CD4-positive, alpha-beta T cell treated with Interleukin-4 for 1 hour (primary cell): Measurements from ENCODE around the gene IRF2BP2.
"Not testable (repeated sequence)": the region's sequence is repeated elsewhere in the genome, so short reads cannot be mapped to it uniquely, and the experiment has no call there.

Experiments
- DNase-seq, 2 donors: peaks; one replicate each; pipeline ENCODE4 v3.0.0-alpha.2; 2020 to 2022

Gene IRF2BP2

GRCh38 chr1:234600418-234601281 lies 9.3 kb downstream of the IRF2BP2 start:
- DNase-seq: peak in 1 of 2 donors; percentile 72

DNA sequence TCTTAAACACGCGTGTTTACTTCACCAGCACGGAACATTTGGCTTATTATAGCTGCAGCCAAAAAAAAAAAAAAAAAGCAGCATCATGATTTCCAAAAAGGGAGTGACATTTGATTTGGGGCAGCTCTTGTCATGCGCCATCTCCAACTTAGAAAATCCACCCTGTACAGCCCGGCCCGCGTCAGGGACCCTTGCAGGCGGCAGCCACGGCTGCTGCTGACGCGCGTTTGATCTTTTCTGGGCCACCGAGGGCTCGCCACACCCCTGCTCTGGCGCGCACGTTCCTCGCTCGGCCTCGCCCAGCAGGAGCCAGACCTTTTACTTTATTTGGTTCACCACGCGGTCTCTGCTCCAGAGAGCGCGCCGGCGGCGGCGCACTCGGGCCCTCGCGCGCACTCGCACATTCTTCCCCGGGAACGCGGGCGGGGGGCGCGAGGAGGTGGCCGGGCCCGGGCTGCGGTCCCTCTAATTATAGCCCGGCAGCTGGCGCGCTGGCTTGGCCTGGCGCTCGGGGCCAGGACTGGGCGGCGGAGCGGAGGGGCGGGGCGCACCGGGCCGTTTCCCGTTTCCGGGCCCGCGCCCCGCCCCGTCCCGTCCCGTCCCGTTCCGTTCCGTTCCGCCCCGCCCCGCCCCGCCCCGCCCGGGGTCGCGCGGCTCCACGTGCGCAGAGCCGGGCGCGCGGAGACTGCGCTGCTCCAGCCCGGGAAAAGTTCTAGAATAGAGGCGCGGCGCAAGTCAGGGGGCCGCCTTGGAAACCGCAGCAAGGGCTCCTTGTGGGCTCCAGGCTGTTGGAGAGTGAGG lies 10.2 kb downstream of the IRF2BP2 start:
- peak; percentile 75 to 80 for DNase-seq

DNA sequence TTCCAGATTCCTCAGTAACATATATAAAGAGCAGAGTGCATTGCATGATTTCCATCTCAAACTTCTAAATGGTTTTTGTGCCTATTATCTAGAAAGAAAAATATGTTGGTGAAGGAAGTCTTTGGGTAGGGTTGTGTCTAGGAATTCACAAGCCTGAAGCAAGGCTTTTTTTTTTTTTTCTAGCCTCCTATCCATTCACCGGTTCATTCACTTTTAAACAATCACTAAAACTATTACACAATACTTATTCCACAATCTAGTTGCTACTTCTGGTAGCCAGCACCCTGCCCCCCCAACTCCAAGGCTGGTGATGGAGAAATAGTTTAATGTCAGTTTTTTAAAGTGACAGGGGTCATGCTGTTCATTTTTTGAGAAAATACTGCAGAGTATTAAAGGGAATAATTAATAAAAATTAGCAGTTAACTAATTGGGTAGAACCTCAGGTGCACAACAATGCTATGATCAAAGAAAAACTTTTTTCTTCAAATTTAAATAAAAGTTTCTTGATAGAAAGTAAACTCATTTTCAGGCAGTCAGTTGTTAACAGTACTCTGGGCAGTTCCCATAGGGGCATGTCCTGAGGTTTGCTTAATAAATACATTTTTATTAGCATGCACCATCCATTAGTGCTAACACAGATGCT lies 10.9 kb downstream of the IRF2BP2 start:
- peak in 1 of 2 donors; percentile 16 for DNase-seq

- DNase-seq: peak; percentile 77 to 82
These were observed 12.1 kb downstream of the IRF2BP2 start for GRCh38 chr1:234597894-234598293.

DNA sequence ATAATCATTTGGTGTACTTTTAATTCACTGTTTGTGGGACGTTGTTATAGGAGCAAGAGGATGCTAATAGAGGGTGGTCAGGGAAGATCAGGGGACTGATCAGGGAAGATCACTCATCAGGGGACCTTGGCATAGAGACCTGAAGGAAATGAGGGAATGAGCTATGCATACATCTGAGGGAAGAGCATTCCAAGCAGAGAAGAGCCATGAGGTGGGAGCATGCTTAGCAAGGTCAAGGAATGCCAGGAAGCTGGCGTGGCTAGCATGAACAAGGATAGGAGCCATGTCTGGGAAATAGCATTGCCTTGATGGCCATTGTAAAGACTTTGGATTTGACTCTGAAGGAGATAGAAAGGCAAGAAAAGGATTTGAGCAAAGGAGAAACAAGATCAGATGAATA lies 14.1 kb downstream of the IRF2BP2 start:
- DNase-seq: no peak

- DNase-seq: not testable (repeated sequence)
These were observed 15.4 kb downstream of the IRF2BP2 start for GRCh38 chr1:234594575-234594974.

DNA sequence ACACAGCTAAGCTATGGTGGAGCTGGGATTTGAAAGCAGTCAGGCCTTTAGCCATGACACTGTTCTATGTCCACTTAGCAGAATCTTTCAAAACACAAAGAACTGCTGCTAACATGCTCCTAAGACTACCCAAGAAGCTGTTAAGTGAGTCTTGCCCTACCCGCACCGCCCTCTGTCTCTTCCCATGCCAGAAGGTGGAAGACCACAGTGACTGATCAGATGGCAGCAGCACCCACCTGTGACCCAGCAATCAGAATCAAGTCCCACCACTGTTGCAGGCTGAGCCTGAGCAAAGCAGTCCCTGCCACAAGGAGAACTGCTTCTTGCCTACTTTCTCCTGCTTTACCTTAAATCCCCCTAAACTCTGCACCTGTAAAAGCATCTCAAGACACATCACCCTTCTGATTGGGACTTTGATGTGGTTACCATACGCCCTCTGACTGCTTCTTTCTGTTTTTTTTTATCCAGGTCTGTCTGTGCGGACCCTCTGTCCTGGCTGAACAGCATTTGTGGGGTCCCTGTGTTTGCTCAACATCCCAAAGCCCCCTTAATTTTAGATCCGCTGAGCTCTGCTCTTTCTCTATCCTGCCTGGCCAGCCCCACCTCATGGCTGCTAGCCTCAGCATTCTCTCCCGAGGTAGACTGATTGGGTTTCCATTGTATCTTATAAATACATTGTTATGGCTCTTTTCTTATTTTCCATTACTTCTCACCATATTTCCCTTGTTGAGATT lies 16.0 kb downstream of the IRF2BP2 start:
- no peak for DNase-seq

- no peak for DNase-seq
These were observed 16.9 kb downstream of the IRF2BP2 start for GRCh38 chr1:234593109-234593508.

- no peak for DNase-seq
These were observed 17.7 kb downstream of the IRF2BP2 start for GRCh38 chr1:234592240-234592639.

DNA sequence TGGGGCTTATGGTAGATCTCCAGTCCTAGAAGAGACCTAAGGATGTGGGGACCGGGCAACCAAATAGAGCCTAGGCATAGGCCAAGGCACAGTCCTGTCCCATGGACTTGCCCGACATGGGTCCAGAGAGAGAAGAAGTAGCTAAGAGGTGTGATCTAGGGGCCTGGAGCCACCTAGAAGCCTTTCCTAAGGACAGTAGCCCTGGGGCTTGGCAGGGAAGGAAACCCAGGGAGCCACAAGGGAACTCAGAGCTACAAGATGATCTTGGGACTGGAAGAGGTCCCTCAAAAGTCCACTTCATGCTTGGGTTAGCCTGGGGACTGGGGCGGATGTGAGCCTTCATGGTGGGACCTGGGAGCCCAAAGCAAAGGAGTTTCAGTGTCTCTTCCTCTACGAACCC lies 18.8 kb downstream of the IRF2BP2 start:
- DNase-seq: no peak

DNA sequence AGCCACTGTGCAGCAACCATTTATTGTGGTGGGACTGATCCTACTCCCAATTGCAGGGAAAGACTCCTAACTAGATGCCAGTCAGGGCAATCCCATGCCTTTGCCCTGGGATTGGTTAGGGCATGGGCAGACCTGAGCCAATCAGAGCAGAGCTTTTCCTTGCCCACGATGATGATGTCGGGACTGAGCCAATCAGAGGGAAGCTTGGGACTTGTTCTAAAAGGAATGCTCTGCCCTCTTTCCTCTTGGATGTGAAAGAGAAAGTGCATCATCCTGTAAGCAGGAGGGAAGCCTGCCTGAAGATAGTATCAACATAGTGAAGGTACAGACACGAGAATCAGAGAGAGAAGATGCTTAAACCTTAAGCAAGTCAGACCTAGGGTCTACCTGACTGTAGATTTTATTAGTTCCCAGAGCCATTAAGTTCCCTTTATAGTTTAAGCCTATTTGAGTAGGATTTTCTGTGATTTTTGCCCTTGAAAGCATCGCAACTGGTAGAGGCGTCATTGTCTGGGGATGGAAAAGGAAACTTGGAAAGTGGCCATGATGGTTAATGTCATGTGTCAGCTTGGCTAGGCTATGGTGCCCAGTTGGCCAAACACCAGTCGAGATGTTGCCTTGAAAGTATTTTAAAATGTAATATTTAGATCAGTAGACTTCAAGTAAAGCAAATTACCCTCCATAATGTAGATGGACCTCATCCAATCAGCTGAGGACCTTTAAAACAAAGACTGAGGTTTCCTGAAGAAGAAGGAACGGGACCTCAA lies 19.9 kb downstream of the IRF2BP2 start:
- no peak for DNase-seq

- no peak for DNase-seq
These were observed 20.7 kb downstream of the IRF2BP2 start for GRCh38 chr1:234589064-234589800.

DNA sequence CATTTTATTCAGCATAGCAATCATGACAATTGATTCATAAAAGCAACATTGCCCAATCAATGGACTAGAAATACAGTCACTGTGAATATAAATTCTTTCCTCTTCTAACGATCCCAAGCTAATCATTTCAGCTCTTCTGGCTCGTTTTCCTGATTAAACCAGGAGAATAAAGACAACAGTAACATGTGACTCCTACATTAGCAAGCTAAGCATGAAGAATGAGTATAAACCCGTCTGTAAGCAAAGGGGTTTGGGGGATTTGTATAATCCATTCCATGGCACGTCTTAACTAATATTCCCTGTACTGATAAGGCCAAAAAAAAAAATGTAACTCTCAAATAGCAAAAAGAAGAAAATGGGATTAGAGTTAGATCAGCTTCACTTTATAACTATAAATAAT lies 21.6 kb downstream of the IRF2BP2 start:
- no peak for DNase-seq

GRCh38 chr1:234586892-234587485 lies 23.0 kb downstream of the IRF2BP2 start:
- no peak for DNase-seq

- no peak for DNase-seq
These were observed 23.7 kb downstream of the IRF2BP2 start for GRCh38 chr1:234586304-234586703.

- no peak for DNase-seq
These were observed 24.5 kb downstream of the IRF2BP2 start for GRCh38 chr1:234585330-234586055.

DNA sequence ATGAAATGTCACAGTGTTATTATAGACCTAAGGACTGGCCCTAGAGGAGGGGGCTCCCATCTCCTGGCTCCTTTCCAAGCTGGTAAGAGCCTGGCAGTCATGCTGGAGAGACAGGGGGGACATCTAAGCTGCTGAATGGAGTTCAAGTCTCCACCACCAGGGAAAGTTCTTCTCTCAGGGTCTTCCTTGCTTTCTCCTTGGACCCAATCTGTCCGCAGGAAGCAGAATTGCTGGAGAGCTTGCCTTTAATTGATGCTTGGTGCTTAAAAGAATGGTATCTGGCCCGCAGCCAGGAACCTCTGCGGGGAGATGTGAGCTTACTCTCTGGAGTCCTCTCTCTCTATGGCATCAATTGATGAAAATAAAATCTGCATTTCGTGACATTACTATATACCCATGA lies 25.1 kb downstream of the IRF2BP2 start:
- DNase-seq: no peak

DNA sequence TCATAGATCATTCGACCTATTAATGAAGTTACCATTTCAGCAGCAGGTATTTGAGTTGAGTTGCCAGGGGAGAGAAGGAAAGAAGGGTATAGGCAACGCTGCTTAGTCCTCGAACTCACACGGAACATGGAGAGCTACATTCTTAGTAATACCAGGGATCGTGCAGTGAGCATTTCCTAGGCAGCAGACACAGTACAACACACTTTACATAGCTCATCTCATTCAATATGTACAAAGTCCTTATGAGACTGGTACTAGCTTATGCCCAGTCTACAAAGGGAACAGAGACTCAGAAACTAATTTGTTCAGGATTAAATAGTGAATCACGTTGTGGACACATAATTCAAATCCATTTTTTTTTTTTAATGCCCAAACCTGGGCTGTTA lies 25.6 kb downstream of the IRF2BP2 start:
- DNase-seq: no peak

DNA sequence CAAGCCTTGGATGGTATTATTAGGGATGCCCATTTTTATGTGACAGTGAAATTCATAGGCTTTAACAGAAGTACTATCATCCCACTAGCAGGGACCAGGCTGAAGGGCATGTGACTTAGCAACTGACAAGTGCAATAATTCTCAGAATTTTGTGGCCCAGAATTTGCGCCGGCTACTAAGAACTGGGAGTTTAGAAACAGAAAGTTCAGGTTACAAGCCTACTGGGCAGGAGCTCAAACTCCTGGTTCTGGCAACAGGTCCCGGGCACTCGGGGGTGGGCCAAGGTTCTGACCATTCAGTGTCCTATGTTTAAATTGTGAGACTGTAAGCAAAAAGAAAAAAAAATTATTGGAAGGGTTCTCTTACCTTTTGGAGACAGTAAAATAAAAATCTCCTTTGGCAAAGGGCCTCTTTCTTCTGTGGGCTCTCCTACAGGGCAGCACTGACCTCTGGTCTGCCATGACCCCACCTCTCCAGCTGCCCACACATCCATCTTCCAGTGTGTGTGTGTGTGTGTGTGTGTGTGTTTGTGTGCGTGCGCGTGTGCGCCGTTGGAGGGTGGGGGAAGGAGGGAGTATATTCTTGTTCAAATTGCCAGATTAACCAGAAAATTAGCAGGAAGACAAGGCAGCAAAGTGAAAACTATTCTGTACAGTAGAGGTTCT lies 26.1 kb downstream of the IRF2BP2 start:
- no peak for DNase-seq
